SK-N-SH (cell line): ENCODE measurements around the gene ALPI. TPM values are rescaled to one million over a fixed set of nuclear protein-coding genes. Genes with fewer than 3 reads are reported as not detected.

Source experiments
- CTCF ChIA-PET: fragments of 300-600, 350-600 bp; formaldehyde crosslinking; extraction: SDS; loops from one replicate; lab custom pipeline; 2021; lab: Yijun Ruan, JAX
- POLR2A ChIA-PET: fragments of 350-600 bp; sonication (Branson Sonifier 250); formaldehyde crosslinking; extraction: SDS; loops from one replicate; lab custom pipeline; 2020; ENCODE audit warnings: antibody characterized with exemption, inconsistent platforms; lab: Yijun Ruan, JAX
- DNase-seq: peaks from one replicate; pipeline ENCODE4 v3.0.0; 2012
- H2AFZ ChIP-seq: fragments of 200-600 bp; sonication (generic); 2 replicates; pipeline ENCODE4 v1.8.1; 2016; ENCODE audit warnings: antibody characterized with exemption, mild to moderate bottlenecking, low read depth
- H3F3A ChIP-seq: fragments of 200-600 bp; sonication (generic); replicated peaks from 2 replicates; pipeline ENCODE3; 2016; ENCODE audit warnings: antibody characterized with exemption, mild to moderate bottlenecking; ENCODE audit not compliant: insufficient read depth
- H3K27ac ChIP-seq, 2 experiments: fragments of 200-500 bp in 1 of 2; fragments of 200-600 bp in 1 of 2; sonication (Bioruptor generic) in 1 of 2; sonication (generic), shearing (Covaris generic) in 1 of 2; 2 replicates each; pipeline versions ENCODE4 v1.5.1 to v1.6.1; 2014 to 2016; ENCODE audit warnings: low read depth in 2 of 2, inconsistent platforms in 1 of 2, low read length in 1 of 2, mild to moderate bottlenecking in 1 of 2, mixed read lengths in 1 of 2
- H3K27me3 ChIP-seq: fragments of 200-600 bp; sonication (generic), shearing (Covaris generic); 2 replicates; pipeline ENCODE4 v1.6.1; 2016; ENCODE audit warnings: mixed run types; ENCODE audit not compliant: insufficient read depth
- H3K36me3 ChIP-seq, 2 experiments: fragments of 200-500 bp in 1 of 2; fragments of 200-600 bp in 1 of 2; sonication (Bioruptor generic) in 1 of 2; sonication (generic) in 1 of 2; replicated peaks in 1 of 2; 2 replicates each; pipeline versions ENCODE3 to v1.5.1; 2014 to 2016; ENCODE audit warnings: low read length in 1 of 2, mild to moderate bottlenecking in 1 of 2; ENCODE audit not compliant: insufficient read depth in 2 of 2, control insufficient read depth in 1 of 2
- H3K4me1 ChIP-seq, 2 experiments: fragments of 200-500 bp in 1 of 2; fragments of 200-600 bp in 1 of 2; sonication (Bioruptor generic) in 1 of 2; sonication (generic), shearing (Covaris generic) in 1 of 2; 2 replicates each; pipeline versions ENCODE4 v1.5.1 to v1.6.1; 2014 to 2016; ENCODE audit warnings: low read depth in 1 of 2, low read length in 1 of 2, mixed run types in 1 of 2; ENCODE audit not compliant: insufficient read depth in 2 of 2, control insufficient read depth in 1 of 2
- H3K4me2 ChIP-seq: fragments of 200-600 bp; sonication (generic), shearing (Covaris generic); 2 replicates; pipeline ENCODE4 v1.6.1; 2017; ENCODE audit warnings: mixed run types
- H3K4me3 ChIP-seq, 2 experiments: fragments of 200-500 bp in 1 of 2; fragments of 200-600 bp in 1 of 2; sonication (Bioruptor generic) in 1 of 2; sonication (generic), shearing (Covaris generic) in 1 of 2; 2 replicates each; pipeline versions ENCODE4 v1.5.1 to v1.8.1; 2014 to 2016; ENCODE audit warnings: low read depth in 2 of 2, inconsistent platforms in 1 of 2, low read length in 1 of 2, mild to moderate bottlenecking in 1 of 2, mixed read lengths in 1 of 2, moderate library complexity in 1 of 2
- H3K79me2 ChIP-seq: fragments of 200-600 bp; sonication (generic); 2 replicates; pipeline ENCODE4 v1.8.1; 2017; ENCODE audit warnings: mild to moderate bottlenecking; ENCODE audit not compliant: insufficient read depth
- H3K9ac ChIP-seq: fragments of 200-600 bp; sonication (generic); 2 replicates; pipeline ENCODE4 v1.6.1; 2017; ENCODE audit warnings: mixed run types
- H3K9me2 ChIP-seq: fragments of 200-600 bp; sonication (generic); 2 replicates; pipeline ENCODE4 v1.6.1; 2017; ENCODE audit warnings: mixed run types
- H3K9me3 ChIP-seq: fragments of 200-600 bp; sonication (generic); 2 replicates; pipeline ENCODE4 v1.6.1; 2017; ENCODE audit warnings: mixed run types, mild to moderate bottlenecking, moderate library complexity
- H4K20me1 ChIP-seq: fragments of 200-600 bp; sonication (generic); 2 replicates; pipeline ENCODE4 v1.6.1; 2017; ENCODE audit warnings: mild to moderate bottlenecking, mixed run types; ENCODE audit not compliant: insufficient read depth
- CHD2 ChIP-seq: fragments of 150-350 bp; IDR thresholded peaks from 2 replicates; pipeline ENCODE4 v1.6.1; 2018; ENCODE audit warnings: low read length; ENCODE audit not compliant: partially characterized antibody
- EP300 ChIP-seq, 2 experiments: IDR thresholded peaks; 2 replicates each; pipeline versions ENCODE4 v1.4.0 to v1.6.1; 2012; ENCODE audit warnings: borderline replicate concordance in 1 of 2, low read depth in 1 of 2, low read length in 1 of 2
- FOSL2 ChIP-seq: IDR thresholded peaks from 2 replicates; pipeline ENCODE4 v1.4.0; 2012; ENCODE audit warnings: low read depth, mild to moderate bottlenecking, moderate library complexity, borderline replicate concordance
- IRF3 ChIP-seq: fragments of 150-350 bp; IDR thresholded peaks from 2 replicates; pipeline ENCODE4 v1.6.1; 2016; ENCODE audit warnings: mild to moderate bottlenecking, low read depth, low read length
- JUND ChIP-seq: IDR thresholded peaks from 2 replicates; pipeline ENCODE4 v1.4.0; 2012
- MXI1 ChIP-seq: IDR thresholded peaks from 2 replicates; pipeline ENCODE4 v1.6.1; 2012; ENCODE audit warnings: mild to moderate bottlenecking, low read depth, low read length, improper control_type of control experiment
- NRF1 ChIP-seq: IDR thresholded peaks from 2 replicates; pipeline ENCODE4 v1.6.1; 2012; ENCODE audit warnings: low read depth, mild to moderate bottlenecking, low read length
- POLR2AphosphoS5 ChIP-seq: IDR thresholded peaks from 2 replicates; pipeline ENCODE4 v1.6.1; 2012; ENCODE audit warnings: low read depth, low read length
- RAD21 ChIP-seq: IDR thresholded peaks from 2 replicates; pipeline ENCODE4 v1.6.1; 2012; ENCODE audit warnings: mild to moderate bottlenecking, low read length
- REST ChIP-seq: IDR thresholded peaks from 2 replicates; pipeline ENCODE4 v1.6.1; 2012; ENCODE audit warnings: mild to moderate bottlenecking, low read depth, low read length, moderate library complexity
- TAF1 ChIP-seq: IDR thresholded peaks from 2 replicates; pipeline ENCODE4 v1.6.1; 2012; ENCODE audit warnings: low read depth, mild to moderate bottlenecking, low read length, moderate library complexity, borderline replicate concordance
- TEAD4 ChIP-seq: IDR thresholded peaks from 2 replicates; pipeline ENCODE4 v1.4.0; 2012; ENCODE audit warnings: mild to moderate bottlenecking, borderline replicate concordance; ENCODE audit not compliant: insufficient read depth
- WGBS: methylation state at CpG from one replicate; pipeline ENCODE4 v1.1.6; 2017; ENCODE audit warnings: low lambda C conversion rate; 5-methylcytosine and 5-hydroxymethylcytosine counted together
- polyA plus RNA-seq, 3 experiments: library from polyadenylated mRNA; depleted of rRNA; stranded (reverse); fragments of >200 nt; gene quantifications; 2 replicates each; pipeline ENCODE4 v1.2.3, GENCODE V29; 2012
- TF ChIP-seq, protein P1 (sequence below): IDR thresholded peaks from 2 replicates; pipeline ENCODE4; 2012
- TF ChIP-seq, protein P2 (sequence below): IDR thresholded peaks from 2 replicates; pipeline ENCODE4 v1.4.0; 2012; ENCODE audit warnings: low read depth, borderline replicate concordance
- TF ChIP-seq, protein P3 (sequence below): IDR thresholded peaks from 2 replicates; pipeline ENCODE4 v1.4.0; 2012; ENCODE audit warnings: low read depth

Gene ALPI
- polyA plus RNA-seq, 1 of the 3 experiments (the other 2 are of a cell fraction), result not detected

DNA sequence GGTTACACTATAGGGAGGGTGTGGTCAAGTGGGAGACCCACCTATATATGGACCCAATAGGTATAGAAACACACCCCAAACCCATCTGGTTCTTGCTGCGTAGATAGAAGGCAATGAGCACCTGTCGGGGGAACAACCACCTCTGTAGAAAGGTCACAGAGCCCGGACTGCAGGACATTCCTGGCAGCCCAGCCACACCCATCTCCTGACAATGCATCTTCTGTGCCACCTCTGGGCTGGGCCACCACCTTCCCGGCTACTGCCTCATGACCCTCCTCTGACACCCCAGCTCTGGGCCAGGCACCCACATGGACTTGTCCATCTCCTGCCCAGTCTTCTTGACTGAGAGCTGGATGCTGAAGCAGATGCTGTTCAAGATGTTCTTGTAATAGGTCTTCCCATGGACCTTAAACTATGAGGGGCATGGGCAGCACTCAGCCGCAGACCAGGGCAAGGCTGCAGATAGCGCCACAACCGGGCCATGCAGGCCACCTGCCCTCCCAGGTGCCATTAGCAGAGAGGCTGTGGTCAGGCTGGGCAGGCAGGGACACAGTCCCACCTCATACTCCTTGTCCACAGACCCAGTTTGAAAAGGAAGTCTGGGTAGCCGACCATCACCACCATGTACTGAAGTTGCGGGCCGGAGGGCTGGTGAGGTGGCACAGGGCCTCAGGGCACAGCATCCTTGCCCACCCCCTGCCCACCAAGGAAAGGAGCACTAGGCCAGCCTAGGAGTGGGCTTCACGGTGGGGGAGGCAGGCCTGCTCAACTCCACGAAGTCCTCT lies 40.0 kb upstream of the ALPI start:
- H3K27me3 ChIP-seq, result peaks cover 81% of the 10 kb centered on the region

GRCh38 chr2:232416521-232417470 lies 39.2 kb upstream of the ALPI start:
- Histone ChIP-seq H4K20me1 (no peaks in the 10 kb centered on the region), H3K27ac (no peak overlapping the region), H3K9ac (no peak overlapping the region), H2AFZ (no peak overlapping the region), H3K4me3 (no peak overlapping the region), H3K4me1 (no peaks in the 10 kb centered on the region; a peak in 1 of 4 replicates), H3F3A (no peaks in the 10 kb centered on the region), H3K27me3 (peaks cover 81% of the 10 kb centered on the region), H3K79me2 (no peaks in the 10 kb centered on the region), H3K4me2 (no peak overlapping the region), H3K36me3 (no peaks in the 10 kb centered on the region), H3K9me2 (no peaks in the 10 kb centered on the region), H3K9me3 (no peaks in the 10 kb centered on the region)
- peak; percentile 16 for DNase-seq
- WGBS, result 73% methylated on average over 10 of the region's 17 CpGs
- CTCF ChIA-PET, result interaction anchor here (0.5 to 1.3 kb wide), 6 partner anchors 15 to 511 kb away, joined by 3 to 5 read pairs (median 3); no protein-coding TSS in a partner anchor
- POLR2A ChIA-PET, result no interaction called here
- TF ChIP-seq IRF3 (no peak), POLR2AphosphoS5 (no peak), MXI1 (no peak), RAD21 (no peak), TAF1 (no peak), EP300 (IDR thresholded peaks at IDR 0.05; ENCODE audit: borderline replicate concordance in 1 of 2, low read depth in 1 of 2, low read length in 1 of 2) (no peak), CHD2 (no peak), FOSL2 (no peak), TEAD4 (no peak), REST (no peak), JUND (no peak), NRF1 (no peak)
- TF ChIP-seq, protein P1, sequence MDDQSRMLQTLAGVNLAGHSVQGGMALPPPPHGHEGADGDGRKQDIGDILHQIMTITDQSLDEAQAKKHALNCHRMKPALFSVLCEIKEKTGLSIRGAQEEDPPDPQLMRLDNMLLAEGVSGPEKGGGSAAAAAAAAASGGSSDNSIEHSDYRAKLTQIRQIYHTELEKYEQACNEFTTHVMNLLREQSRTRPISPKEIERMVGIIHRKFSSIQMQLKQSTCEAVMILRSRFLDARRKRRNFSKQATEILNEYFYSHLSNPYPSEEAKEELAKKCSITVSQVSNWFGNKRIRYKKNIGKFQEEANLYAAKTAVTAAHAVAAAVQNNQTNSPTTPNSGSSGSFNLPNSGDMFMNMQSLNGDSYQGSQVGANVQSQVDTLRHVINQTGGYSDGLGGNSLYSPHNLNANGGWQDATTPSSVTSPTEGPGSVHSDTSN, result no peak
- TF ChIP-seq, protein P2, sequence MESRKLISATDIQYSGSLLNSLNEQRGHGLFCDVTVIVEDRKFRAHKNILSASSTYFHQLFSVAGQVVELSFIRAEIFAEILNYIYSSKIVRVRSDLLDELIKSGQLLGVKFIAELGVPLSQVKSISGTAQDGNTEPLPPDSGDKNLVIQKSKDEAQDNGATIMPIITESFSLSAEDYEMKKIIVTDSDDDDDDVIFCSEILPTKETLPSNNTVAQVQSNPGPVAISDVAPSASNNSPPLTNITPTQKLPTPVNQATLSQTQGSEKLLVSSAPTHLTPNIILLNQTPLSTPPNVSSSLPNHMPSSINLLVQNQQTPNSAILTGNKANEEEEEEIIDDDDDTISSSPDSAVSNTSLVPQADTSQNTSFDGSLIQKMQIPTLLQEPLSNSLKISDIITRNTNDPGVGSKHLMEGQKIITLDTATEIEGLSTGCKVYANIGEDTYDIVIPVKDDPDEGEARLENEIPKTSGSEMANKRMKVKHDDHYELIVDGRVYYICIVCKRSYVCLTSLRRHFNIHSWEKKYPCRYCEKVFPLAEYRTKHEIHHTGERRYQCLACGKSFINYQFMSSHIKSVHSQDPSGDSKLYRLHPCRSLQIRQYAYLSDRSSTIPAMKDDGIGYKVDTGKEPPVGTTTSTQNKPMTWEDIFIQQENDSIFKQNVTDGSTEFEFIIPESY, result no peak

More for the DNA sequence above, 40.0 kb upstream of the ALPI start:
- H2AFZ ChIP-seq, result no peak overlapping the region
- 46% methylated on average over 6 of the region's 12 CpGs for WGBS
- H3K4me3 ChIP-seq, result no peak overlapping the region
- no peaks in the 10 kb centered on the region for H3K79me2 ChIP-seq
- TF ChIP-seq, protein P3, sequence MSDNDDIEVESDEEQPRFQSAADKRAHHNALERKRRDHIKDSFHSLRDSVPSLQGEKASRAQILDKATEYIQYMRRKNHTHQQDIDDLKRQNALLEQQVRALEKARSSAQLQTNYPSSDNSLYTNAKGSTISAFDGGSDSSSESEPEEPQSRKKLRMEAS, result no peak
- no peak overlapping the region for H3K27ac ChIP-seq
- H3F3A ChIP-seq, result no peaks in the 10 kb centered on the region
- H3K4me1 ChIP-seq, result no peaks in the 10 kb centered on the region; a peak in 1 of 4 replicates
- H3K9me2 ChIP-seq, result no peaks in the 10 kb centered on the region
- H3K36me3 ChIP-seq, result no peaks in the 10 kb centered on the region
- no peak overlapping the region for H3K4me2 ChIP-seq
- ChIA-PET CTCF (interaction anchor here (1.2 to 1.3 kb wide), 3 partner anchors 14 to 491 kb away, joined by 3 to 5 read pairs (median 4); no protein-coding TSS in a partner anchor), POLR2A (no interaction called here)
- no peaks in the 10 kb centered on the region for H3K9me3 ChIP-seq
- H3K9ac ChIP-seq, result no peak overlapping the region
- DNase-seq, result peak; percentile 8
- no peaks in the 10 kb centered on the region for H4K20me1 ChIP-seq
